Measurements from ENCODE around the gene MAN2A1.
"Not testable (repeated sequence)": the region's sequence is repeated elsewhere in the genome, so short reads cannot be mapped to it uniquely, and the experiment has no call there.

The MAN2A1 gene

GRCh38 chr5:109876941-109877669, 187.4 kb downstream of the MAN2A1 start:
- no peak for DNase-seq

DNA sequence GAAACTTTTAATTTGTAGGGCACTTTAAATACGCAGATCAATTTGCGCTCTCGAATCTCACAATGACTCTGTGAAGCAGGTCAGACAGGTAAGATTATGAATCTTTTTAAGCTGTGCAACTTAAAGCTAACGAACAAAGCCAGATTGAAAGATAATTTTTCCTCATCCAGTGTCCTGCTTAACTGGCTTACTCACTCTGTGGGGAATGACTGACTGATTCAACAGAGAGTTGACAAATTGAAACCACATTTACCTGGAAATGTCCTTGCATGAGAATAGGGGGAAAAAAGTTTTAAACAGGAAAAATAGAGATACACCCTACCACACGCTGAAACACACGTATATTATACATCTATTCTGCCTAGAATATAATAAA, 187.9 kb downstream of the MAN2A1 start:
- DNase-seq = no peak

GRCh38 chr5:109878887-109879286, 189.2 kb downstream of the MAN2A1 start:
- no peak for DNase-seq

GRCh38 chr5:109880907-109881685, 191.4 kb downstream of the MAN2A1 start:
- no peak for DNase-seq

GRCh38 chr5:109882546-109882945, 192.8 kb downstream of the MAN2A1 start:
- no peak for DNase-seq

- DNase-seq = no peak
Observed at GRCh38 chr5:109884676-109885075, 194.9 kb downstream of the MAN2A1 start.

DNA sequence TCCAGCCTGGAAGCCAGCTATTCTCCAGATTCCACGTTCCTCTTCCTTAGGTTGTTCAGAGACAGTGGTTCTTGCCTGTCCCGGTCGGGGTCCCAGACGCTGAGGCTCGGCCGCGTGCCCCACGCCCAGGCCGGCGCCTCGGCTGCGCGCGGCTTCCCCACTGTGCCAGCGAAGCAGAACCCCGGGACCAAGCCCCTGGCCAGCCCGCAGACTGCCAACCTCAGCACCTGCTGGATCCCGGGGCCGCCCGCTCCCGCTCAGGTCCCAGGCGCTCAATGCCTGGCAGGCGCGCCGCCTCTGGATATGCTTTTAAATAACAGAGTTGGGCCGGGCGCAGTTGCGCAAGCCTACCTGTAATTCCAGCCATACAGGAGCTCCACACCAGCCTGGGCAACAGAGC, 195.5 kb downstream of the MAN2A1 start:
- no peak for DNase-seq

- no peak for DNase-seq
Observed at GRCh38 chr5:109888989-109889388, 199.3 kb downstream of the MAN2A1 start.

DNA sequence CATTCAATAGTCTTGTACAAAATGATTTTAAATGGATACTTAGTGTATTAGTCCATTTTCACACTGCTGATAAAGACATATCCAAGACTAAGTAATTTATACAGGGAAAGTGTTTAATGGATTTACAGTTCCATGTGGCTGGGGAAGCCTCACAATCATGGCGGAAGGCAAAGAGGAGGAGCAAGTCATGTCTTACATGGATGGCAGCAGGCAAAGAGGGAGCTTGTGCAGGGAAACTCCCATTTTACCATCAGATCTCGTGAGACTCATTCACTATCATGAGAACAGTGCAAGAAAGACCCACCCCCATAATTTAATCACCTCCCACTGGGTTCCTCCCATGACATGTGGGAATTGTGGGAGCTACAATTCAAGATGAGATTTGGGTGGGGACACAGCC, 203.5 kb downstream of the MAN2A1 start:
- DNase-seq = not testable (repeated sequence)

DNA sequence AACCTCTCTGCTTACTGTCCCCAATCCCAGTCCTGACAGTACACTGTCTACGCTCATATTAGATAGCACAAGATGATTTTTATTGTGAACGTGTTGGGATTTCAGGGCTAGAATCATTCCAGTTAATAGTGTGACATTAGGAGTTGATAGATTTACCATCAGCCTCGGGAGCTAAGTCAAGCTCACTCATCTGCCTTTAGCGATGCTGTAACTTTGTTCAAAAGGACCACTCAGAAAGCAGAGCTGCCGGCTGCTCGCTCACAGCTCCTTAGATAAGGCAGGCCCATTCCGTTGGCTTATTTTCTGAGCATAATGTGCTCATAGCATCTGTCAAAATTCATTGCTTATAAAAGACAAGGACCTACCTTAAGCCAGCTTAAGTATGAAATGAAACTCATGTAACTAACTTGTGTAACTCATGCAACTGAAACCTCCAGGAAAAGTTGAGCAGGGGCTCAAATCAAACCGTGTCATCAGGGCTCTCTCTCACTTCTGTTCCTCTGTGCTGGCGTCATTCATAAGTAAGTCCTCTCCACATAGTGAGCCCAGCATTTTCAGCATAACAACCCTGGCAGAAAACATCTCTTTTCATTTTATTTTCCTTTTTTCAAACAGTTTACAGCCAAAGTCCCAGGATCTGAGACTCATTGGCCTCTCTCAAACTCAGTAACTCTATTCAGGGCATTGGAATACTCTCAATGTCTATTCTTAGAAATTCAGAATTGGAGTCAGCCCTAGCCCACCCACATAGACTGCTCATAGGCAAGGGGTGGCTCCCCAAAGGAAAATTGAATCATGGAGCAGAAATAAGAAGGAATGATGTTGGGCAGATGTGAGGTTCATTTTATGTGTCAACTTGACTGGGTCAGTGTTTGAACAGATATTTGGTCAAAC, 208.8 kb downstream of the MAN2A1 start:
- no peak for DNase-seq

DNA sequence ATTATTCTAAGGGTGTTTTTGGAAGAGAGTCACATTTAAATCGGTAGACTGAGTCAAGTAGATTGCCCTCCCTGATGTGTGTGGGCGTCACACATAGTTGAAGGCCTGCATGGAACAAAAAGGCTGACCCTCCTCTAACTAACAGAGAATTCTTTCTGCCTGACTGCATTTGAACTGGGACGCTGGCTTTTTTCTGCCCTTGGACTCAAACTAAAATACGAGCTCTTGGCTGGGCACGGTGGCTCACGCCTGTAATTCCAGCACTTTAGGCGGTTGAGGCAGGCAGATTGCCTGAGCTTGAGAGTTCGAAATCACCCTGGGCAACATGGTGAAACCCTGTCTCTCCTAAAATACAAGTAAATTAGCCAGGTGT, 209.4 kb downstream of the MAN2A1 start:
- DNase-seq = no peak

DNA sequence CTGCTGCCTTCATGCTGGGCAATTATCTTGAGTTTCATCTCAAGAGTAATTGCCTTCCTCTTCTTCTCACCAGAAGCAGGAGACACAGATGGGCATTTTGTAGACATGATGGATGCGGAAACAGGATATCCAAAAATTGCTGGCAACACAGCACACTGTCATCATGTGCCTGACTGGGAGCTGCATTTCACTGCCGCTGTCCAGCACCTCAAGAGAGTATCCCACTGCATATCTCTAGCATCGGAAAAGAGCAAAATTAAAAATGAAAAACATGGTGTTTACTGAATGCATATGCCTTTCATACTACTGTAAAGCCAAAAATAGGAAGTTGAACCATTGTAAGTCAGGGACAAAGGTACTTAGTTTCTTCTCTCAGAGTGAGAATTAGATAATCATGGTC, 210.7 kb downstream of the MAN2A1 start:
- DNase-seq = no peak

GRCh38 chr5:109900911-109901627, 211.3 kb downstream of the MAN2A1 start:
- DNase-seq = no peak

DNA sequence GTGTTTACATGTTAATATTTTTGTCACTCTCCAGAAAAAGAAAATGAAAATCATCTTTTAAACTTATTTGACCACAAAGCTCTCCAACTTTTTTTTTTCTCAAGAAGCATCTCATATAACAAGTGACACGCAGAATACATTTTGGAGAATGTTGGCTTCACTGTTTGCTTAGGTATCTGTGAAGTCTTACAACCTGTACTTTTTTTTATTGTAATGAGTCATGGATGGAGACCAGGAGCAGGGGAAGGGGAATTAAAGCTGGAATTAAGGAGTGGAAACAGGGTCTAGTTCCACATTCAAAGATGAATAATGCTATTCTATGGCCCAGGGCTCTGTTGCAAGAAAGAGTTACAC, 211.9 kb downstream of the MAN2A1 start:
- DNase-seq = no peak

- DNase-seq = no peak
Observed at GRCh38 chr5:109903061-109903460, 213.3 kb downstream of the MAN2A1 start.

- no peak for DNase-seq
Observed at GRCh38 chr5:109905906-109906305, 216.2 kb downstream of the MAN2A1 start.

DNA sequence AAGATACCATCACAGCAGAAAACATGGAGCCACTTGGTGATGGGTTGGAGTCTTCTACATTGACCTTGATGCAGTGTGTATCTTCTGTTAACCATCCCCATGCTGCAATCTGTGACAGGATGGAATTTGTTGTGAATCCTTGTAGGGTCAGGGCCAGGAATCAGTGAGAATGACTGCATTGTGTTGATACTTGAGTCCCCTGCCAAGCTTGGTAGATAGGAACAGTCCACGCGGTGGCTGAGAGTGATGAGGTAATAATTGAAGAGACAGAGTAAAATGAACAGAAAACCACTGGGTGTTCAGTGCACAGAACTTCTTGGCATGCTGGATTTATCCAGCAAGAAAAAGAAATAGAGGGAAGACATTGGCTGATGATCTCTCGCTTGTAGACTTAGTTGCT, 217.5 kb downstream of the MAN2A1 start:
- no peak for DNase-seq

GRCh38 chr5:109907731-109908130, 218.0 kb downstream of the MAN2A1 start:
- no peak for DNase-seq

GRCh38 chr5:109908366-109908765, 218.6 kb downstream of the MAN2A1 start:
- no peak for DNase-seq

DNA sequence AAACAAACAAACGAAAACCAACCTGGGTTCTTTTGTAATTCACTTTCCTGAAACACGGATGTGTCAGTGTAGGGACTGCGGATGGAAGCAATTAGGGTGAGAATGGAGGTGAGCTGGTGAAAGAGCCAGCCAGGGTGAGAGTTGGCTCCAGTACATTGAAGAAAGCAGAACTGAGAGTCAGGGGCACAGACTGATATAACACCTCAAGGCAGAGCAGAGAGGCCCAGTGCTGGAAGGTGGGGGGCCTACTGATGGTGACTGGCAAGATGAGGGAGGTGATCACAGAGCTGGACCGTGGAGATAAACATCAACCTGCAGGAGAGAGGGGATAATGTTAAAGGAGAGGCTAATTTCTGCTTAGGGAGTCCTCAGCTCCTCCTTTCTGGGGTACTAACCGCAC, 221.1 kb downstream of the MAN2A1 start:
- no peak for DNase-seq

GRCh38 chr5:109911731-109912130, 222.0 kb downstream of the MAN2A1 start:
- DNase-seq = no peak

DNA sequence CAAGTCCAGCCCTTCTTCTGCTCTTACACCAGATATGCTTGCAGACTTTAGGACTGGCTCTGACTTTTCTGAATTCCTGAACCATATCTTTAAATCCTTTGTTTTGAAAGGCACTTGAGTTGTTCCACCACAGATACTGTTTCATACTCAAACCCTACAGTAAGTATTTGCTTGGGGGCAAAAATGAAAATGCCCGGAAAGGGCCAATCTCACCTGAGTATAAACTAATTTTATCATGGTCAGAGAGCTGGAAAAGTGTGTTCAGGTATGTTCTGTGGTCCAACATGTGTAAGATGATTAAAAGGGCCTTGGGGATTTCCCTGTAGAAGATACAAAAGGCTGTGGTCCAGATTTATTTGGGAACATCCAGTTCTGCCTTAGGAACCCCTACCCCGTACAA, 225.2 kb downstream of the MAN2A1 start:
- DNase-seq = no peak

Data from KG1 (cell line).